IPS DF 4.7 (cell line): Measurements from ENCODE around the gene NCOR1.
"Not testable (repeated sequence)": the region's sequence is repeated elsewhere in the genome, so short reads cannot be mapped to it uniquely, and the experiment has no call there.

ENCODE experiments used
- DNase-seq: peaks from one replicate; pipeline ENCODE4 v3.0.0-alpha.2; 2013; ENCODE audit warnings: low spot score; ENCODE audit errors: extremely low read depth

Gene NCOR1

DNA sequence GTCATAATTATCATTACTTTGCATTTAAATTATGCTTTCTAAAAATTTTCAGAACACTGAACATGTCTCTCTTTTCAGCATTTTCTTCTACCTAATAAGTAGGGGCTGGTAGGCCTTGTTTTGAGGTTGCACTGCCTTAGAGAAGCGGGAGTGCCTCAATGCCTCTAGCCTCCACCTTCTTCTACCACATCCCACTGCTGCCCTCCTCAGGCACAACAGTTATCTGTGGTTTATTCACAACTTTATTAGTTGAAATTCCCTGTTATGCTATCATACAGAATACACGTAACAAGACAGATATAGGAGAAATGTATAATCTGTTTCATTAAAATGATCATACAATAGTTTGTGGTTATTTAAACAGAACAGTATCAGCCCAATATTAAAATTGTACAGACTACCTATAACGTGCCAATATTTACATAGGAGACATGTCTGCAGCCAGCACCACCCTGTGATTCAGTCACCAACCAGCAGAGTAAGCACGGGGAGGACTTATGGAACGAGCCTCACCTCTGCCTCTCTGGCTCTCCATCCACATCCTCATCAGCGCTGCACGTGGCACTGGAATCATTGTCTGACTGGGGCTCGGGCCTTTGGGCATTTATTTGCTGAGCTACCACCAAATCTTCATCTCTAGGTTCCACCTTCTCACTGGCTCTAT is 114.5 kb downstream of the NCOR1 start:
- DNase-seq: no peak

DNA sequence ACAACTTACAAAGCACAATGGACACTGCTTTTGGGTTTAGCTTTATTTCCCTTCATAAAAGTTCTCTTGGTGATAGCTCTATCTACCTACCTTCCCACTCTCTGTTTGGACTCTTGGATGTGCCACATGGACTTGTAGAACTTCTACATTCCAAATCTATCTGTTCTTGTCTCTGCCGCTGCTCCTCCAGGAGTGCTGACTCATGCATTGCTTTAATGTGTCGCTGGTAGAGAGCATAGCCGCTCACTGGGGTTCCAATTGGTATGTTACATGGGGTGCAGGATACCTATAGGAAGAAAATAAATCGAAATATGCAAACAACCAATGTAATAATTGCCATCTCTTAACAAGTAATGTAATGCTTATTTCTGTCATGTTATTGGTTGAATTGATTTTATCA is 123.6 kb downstream of the NCOR1 start:
- DNase-seq: no peak

DNA sequence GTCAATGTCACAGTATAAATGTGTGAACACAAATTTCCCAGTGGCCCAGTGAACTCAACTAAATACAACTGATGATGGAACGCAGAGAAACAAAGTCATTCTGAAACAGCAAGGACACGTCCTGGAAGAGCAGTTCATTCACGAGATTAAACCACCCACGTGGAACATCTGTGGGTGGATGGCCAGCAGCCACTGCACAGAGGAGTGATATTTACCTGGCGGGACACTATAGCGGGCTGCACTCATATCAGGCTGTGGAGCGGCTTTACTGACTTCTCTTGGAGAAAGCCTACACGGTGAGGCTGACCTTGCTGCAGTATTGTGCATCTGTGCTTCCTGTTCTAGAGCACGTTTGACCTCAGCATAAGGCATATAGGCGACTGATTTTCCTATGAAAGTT is 128.4 kb downstream of the NCOR1 start:
- DNase-seq: no peak

DNA sequence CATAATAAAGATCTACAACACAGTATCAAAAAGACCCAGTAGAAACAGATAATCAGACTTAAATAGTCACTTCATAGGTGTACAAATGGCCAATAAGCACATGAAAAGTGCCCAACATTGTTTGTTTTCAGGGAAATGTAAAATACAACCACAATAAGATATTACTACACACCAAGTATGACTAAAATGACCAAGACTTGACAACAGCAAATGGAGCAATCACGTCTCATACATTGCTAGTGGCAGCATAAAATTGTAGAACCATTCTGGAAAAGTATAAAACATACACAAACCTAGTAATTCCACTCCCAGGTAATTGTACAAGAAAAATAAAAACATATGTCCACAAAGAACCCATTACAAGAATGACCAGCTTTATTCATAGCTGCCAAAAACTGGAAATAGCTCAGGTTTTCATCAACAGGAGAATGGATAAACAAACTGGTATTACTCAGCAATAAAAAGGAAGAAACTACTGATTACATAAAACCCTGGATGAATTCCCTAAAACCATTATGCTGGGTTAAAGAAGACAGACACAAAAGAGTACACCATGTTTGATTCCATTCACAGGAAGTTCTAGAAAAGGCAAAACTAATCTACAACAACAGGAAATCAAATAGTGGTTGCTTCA is 130.2 kb downstream of the NCOR1 start:
- DNase-seq: no peak

DNA sequence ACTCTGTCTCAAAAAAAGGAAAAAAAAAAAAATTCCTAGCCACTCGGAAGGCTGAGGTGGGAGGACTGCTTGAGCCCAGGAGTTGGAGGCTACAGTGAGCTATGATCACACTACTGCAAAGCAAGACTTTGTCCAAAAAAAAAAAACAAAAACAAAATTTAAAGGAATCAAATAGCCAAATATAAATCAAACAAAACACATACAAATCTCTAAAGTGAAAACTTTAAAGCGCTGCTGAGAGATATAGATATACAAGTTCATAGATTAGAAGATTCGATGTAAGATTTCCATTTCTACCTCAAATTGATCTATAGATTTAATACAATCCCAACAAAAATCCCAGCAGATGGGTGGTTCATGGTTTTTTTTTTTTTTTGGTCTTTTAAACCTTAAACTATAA is 132.1 kb downstream of the NCOR1 start:
- no peak for DNase-seq

DNA sequence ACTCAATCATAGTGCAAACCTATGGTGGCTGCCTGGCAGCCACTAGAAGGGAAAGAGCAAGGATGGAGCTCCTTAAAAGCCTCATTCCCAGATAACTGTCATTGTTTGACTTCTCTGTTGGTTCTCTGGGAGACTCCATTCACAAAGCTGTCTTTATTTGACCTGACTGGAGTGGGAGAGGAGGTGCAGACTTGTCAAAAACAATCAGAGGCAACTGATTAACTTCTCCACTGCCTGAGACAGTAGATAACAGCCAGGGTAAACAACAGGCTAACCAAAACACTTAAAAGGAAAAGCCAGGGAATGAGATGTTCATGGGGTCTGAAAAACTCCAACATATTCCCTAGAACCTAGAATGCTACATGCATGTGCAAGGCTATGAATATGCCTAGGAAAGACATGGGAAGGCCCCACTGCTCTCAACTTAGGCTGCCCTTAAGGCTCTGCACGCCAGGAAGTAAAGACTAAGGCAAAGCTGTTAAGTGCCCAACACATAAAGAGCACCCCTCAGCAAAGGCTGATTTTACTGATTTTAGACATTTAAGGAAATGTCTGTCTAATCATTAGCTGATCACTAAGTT is 133.7 kb downstream of the NCOR1 start:
- DNase-seq: no peak

DNA sequence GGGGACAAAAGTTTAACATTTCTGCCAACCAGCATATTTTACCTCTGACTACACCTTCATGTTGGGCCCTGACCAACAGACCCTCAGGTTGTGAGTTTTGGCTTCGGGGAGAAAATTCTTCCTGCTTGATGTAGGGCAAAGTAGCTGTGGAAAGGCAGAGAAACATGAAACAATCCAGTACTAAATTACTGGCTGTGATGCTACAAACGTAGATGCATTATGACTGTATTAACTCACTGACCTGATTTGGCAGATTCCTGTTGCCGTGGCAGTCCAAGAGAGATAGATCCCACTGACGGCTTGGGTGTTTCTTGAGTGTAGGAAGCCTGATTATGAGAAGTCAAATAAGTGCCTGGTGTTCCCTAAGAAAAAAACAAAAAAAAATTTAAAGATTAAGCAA is 135.0 kb downstream of the NCOR1 start:
- no peak for DNase-seq

DNA sequence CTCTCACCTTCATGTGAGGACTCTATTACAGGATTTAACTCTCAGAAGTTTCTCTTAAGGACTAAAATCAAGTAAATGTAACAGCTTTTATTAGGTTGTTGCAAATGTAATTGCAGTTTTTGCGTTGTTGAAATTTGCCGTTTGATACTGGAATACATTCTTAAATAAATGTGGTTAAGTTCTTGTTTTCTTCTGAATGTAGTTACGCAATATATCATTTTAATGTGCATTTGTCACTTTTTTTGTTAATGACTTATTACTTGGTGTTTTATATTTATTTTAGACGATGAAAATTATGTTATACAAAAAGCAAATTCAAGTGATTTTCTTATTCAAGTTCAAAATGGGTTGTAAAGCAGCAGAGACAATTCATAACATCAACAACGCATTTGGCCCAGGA is 139.4 kb downstream of the NCOR1 start:
- DNase-seq: no peak

DNA sequence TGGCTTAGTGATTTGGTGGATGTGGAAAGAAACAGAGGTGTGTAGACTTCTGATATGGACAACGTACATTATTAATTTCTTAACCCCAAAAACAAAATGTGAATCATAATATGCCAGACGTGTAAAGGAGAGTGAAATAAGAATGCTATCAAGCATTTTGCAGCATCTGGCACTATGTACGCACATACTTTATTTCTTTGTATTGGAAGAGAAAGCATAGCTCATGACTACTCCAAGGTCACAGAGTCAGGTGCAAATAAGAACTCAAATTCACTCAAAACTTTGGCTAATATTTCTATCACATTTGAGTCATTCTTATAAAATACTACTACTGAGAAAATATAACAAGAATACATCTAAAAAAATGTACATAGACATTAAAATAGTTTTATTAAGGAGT is 140.9 kb downstream of the NCOR1 start:
- DNase-seq: no peak

DNA sequence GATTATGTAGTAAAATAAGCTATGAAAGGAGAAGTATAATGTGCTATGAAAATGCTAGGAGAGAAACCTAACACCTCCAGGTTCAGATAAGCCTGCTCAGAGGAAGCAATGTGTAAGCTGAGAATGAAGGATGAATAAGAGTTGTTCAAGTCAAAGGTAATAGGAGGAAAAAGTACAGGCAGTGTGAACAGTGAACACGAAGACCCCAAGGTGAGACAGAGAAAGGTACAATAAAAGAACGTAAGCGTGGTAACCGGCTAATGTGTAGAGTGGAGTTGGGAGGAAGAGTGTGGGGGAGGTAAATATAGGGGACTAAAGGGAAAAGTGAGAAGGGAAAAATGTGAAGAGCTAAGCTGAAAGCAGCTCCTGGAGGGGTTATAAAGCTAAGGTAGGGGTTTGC is 141.5 kb downstream of the NCOR1 start:
- DNase-seq: no peak

DNA sequence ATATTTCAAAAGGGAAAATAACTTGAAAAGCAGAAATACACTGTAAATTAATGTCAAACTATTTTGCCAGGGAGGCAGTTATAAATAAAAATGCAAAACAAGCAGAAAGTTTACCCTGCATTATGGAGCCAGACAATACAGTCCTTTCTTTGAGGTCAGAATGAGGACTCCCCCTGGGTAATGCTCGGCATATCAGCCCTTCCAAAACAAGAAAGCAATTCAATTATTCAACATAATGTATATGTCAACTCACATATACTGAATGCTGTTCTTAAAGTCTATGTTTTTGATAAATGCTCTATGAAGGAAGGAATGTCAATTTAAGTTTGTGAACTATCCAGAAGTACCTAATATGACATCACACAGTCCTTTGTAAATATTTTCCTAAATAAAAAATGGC is 143.3 kb downstream of the NCOR1 start:
- no peak for DNase-seq

DNA sequence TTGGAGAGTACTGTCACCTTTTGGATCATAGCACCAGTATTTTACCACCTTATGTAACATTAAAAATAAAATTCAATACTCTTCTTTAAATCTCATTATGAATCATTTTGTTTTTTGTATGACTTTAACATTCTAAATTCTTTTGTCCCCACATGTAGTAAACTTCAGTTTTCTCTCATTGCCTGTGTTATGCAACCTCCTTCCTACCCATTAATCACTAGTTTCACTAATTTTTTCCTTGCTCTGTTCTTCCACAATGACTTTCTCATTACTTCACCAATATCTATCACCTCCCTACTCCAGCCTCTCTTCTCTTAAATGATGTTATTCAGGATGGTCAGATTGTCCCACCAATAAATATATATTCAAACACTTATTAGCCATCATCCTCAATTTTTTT is 147.0 kb downstream of the NCOR1 start:
- DNase-seq: no peak

DNA sequence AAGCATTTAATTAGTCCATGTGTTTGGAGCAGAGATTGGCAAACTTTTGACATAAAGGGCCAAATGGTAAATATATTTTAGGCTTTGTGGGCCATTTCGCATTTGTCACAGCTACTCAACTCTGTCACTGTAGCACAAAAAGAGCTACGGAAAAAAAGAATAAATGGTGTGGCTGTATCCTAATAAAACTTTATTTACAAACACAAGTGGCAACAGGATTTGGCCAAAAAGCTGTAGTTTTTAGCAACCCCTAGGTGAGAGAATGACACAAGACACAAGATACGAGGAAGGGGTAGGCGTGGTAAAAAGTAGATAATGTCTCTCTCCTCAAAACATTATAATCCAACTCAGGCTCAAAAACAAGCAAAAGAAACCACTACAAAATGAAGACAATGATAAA is 149.2 kb downstream of the NCOR1 start:
- no peak for DNase-seq

DNA sequence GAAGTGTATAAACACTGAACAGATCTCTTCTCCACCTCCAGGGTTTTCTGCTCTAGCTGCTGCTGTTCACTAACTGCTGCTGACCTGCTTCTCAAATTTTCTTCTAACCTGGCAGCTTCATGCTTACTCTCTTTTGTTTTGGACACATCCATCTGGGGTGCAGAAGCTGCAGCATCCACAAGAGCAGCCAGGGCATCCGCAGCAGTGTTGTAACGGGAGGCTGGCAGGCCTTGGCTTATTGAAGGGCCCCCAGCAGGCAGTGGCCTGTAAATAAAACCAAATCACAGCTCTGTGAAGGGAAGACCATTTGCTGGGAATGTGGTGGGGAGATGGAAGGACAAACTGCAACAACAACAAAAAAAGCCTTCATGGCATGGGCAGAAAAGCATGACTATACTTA is 153.7 kb downstream of the NCOR1 start:
- DNase-seq: no peak

DNA sequence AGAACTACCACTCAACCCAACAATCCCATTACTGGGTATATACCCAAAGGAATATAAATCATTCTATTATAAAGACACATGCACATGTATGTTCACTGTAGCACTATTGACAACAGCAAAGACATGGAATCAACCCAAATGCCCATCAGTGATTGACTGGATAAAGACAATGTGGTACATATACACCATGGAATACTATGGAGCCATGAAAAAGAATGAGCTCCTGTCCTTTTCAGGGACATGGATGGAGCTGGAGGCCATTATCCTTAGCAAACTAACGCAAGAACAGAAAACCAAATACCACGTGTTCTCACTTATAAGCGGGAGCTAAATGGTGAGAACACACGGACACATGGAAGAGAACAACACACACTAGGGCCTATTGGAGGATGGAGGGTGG is 160.2 kb downstream of the NCOR1 start:
- not testable (repeated sequence) for DNase-seq

DNA sequence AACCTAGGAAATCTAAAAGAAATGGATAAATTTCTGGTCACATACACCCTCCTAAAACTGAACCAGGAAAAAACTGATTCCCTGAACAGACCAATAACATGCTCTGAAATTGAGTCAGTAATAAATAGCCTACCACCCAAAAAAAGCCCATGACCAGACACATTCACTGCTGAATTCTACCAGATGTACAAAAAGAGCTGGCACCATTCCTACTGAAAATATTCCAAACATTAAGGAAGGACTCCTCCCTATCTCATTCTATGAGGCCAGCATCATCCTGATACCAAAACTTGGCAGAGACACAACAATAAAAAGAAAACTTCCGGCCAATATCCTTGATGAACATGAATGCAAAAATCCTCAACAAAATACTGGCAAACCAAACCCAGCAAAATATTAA is 162.8 kb downstream of the NCOR1 start:
- no peak for DNase-seq

DNA sequence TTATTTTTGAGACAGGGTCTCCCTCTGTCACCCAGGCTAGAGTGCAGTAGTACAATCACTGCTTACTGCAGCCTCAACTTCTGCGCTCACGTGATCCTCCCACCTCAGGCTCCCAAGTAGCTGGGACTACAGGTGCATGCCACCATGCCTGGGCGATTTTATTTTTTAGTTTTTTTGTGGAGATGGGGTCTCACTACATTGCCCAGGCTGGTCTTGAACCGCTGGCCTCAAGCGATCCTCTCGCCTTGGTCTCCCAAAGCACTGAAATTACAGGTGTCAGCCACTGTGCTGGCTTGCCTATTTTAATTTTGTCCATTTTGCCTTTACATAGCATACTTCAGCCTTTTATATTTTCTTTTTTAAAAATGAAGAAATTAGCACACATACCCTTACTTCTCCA is 164.5 kb downstream of the NCOR1 start:
- no peak for DNase-seq

DNA sequence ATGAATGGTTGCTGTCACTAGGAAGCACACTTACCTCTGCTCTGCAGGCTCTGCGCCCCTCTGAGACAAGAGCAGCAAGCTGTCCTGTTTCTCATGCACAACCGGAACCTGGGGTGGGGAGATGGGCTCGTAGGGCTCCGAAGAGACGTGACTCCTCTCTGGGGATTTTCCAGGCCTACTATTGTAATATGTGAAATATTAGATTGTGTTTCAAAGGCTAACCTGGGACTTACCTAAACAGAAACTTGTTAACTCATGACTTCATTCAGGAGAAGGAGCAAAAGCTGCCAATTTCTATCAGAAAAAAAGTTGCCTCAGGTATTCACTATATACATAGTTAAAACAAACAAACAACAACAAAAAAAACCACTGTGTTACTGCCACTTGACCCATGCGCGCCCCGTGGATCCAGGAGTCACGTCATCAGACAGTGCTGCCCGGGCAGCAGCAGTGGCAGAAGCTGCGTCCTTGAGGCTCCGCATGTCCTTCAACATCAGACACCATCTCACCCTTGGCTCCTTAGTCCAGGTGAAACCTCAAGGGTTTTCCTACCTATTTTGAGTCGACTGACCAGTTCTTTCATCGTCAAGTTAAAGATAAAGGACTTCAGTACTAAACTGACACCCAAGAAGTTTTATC is 166.4 kb downstream of the NCOR1 start:
- DNase-seq: no peak

DNA sequence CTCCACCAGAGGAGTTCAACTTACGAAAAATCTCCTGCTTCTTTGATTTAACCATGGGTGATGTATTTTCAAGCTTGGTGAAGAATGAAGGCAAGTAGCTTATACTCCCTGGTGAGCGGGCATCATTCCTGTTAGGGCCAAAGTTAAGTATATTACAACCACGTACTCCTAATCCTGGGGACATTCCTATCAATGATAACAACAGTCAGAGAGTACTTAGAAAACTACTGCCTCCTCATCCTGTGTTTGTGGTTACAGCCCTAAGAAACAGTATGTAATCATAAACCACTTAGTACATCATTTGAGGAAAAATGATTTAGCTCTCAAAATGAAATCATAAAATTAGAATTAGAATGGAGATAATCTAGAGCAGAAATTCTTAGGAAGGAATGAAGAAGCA is 168.4 kb downstream of the NCOR1 start:
- no peak for DNase-seq

DNA sequence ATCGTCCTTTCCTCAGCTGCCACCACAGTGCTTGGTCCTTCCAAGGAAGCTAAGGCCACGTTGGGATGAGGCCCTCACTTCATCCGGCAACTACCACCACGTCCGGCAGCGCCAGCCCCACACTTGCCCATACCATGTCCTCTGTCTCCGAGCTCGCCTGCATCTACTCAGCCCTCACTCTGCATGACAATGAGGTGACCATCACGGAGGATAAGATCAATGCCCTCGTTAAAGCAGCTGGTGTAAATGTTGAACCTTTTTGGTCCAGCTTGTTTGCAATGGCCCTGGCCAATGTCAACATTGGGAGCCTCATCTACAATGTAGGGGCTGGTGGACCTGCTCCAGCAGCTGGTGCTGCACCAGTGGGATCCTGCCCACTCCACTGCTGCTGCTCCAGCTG is 170.8 kb downstream of the NCOR1 start:
- DNase-seq: no peak

DNA sequence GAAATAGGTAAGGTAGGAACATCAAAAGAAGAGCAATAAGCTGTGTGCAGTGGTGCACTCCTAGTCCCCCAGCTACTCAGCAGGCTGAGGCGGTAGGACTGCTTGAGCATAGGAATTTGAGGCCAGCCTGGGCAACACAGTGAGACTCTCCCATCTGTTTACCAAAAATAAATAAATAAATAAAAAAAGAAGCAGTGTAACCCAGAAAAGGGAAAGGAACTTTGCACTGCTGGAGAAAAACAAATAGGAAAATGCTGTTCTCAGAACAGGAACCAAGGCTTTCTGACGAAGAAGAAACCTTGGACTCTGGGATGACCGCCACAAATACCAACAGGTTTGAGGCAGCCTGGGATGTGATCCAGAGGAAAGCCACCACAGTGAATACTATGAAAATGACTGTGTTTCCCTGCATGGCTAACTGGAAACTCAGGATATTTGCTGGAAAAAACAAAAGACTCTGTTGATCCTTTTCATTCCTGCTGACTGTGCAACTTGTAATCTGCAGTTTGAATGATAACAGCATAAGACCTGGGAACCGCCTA is 174.6 kb downstream of the NCOR1 start:
- no peak for DNase-seq

DNA sequence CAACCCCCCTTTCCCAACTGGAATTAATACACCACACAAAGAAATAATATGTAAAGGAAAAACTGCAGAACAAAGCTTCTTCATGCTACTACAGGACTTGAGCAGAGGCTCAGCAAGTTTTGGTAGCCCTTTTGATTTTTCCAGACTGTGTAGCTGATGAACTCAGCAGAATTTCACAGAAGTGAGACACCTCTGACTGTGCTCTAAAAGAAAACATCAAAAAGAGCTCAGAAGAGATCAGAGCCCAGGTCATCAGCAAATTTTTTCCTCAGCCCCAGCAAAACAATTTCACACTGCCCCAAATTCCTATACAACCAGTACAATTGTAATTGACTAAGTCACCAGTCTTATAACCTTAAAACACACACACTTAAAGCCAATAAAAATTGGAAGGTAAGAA is 177.7 kb downstream of the NCOR1 start:
- no peak for DNase-seq
